Liver (tissue), 9 donors: Measurements from ENCODE around the gene SZT2. TPM values are rescaled to one million over a fixed set of nuclear protein-coding genes. Genes with fewer than 3 reads are reported as not detected.

Experiments
- DNase-seq: peaks from one replicate; pipeline ENCODE4 v3.0.0-alpha.2; 2017; ENCODE audit warnings: low spot score
- H3K27ac ChIP-seq, 2 donors: one replicate each; pipeline ENCODE4 v1.7.0; 2013; ENCODE audit warnings: inconsistent platforms in 2 of 2, low read length in 2 of 2, control low read depth in 1 of 2, low read depth in 1 of 2, mild to moderate bottlenecking in 1 of 2
- H3K27me3 ChIP-seq, 4 donors: one replicate each; pipeline versions ENCODE4 v1.6.1 to v1.7.0; 2013; ENCODE audit warnings: low read length in 3 of 4, inconsistent platforms in 1 of 4, mild to moderate bottlenecking in 1 of 4, moderate library complexity in 1 of 4; ENCODE audit not compliant: control insufficient read depth in 4 of 4, insufficient read depth in 4 of 4
- H3K36me3 ChIP-seq, 4 donors: one replicate each; pipeline versions ENCODE4 v1.6.1 to v1.7.0; 2013; ENCODE audit warnings: low read length in 3 of 4, mild to moderate bottlenecking in 3 of 4, low read depth in 1 of 4, moderate library complexity in 1 of 4; ENCODE audit not compliant: control insufficient read depth in 4 of 4, insufficient read depth in 3 of 4
- H3K4me1 ChIP-seq, 4 donors: one replicate each; pipeline versions ENCODE4 v1.6.1 to v1.7.0; 2013; ENCODE audit warnings: low read length in 3 of 4, mild to moderate bottlenecking in 3 of 4, moderate library complexity in 1 of 4; ENCODE audit not compliant: control insufficient read depth in 4 of 4, insufficient read depth in 4 of 4
- H3K4me3 ChIP-seq, 3 donors: one replicate each; pipeline versions ENCODE4 v1.6.1 to v1.7.0; 2013; ENCODE audit warnings: low read length in 3 of 3, control low read depth in 1 of 3, low read depth in 1 of 3, mild to moderate bottlenecking in 1 of 3
- H3K9ac ChIP-seq, 2 donors: one replicate each; pipeline ENCODE4 v1.7.0; 2013; ENCODE audit warnings: low read length in 2 of 2, mild to moderate bottlenecking in 2 of 2, moderate library complexity in 2 of 2, control low read depth in 1 of 2, low read depth in 1 of 2
- H3K9me3 ChIP-seq, 4 donors: one replicate each; pipeline versions ENCODE4 v1.6.1 to v1.7.0; 2013; ENCODE audit warnings: low read length in 3 of 4; ENCODE audit not compliant: control insufficient read depth in 4 of 4
- CTCF ChIP-seq: fragments of 150-350 bp; IDR thresholded peaks from 2 replicates; pipeline ENCODE4 v1.5.1; 2017; ENCODE audit warnings: improper control_type of control experiment, low read depth, low read length; ENCODE audit not compliant: missing input control
- EGR1 ChIP-seq, 2 donors: IDR thresholded peaks; 2 replicates each; pipeline ENCODE4 v1.6.1; 2016 to 2018; ENCODE audit warnings: antibody characterized with exemption in 2 of 2, low read depth in 2 of 2
- FOXA1 ChIP-seq: IDR thresholded peaks from 2 replicates; pipeline ENCODE4 v1.6.1; 2016; ENCODE audit warnings: antibody characterized with exemption
- FOXA2 ChIP-seq: IDR thresholded peaks from 2 replicates; pipeline ENCODE4 v1.6.1; 2016; ENCODE audit warnings: antibody characterized with exemption
- GABPA ChIP-seq, 2 donors: IDR thresholded peaks in 1 of 2; conservative IDR thresholded peaks in 1 of 2; 2 replicates each; pipeline ENCODE4 v1.6.1; 2016; ENCODE audit warnings: antibody characterized with exemption in 2 of 2, mild to moderate bottlenecking in 1 of 2, moderate library complexity in 1 of 2
- HNF4A ChIP-seq, 2 donors: conservative IDR thresholded peaks; 2 replicates each; pipeline ENCODE4 v1.6.1; 2016; ENCODE audit warnings: antibody characterized with exemption in 2 of 2, mild to moderate bottlenecking in 2 of 2
- HNF4G ChIP-seq: IDR thresholded peaks from 2 replicates; pipeline ENCODE4 v1.6.1; 2016; ENCODE audit warnings: antibody characterized with exemption
- JUND ChIP-seq, 2 donors: IDR thresholded peaks; 2 replicates each; pipeline ENCODE4 v1.6.1; 2016; ENCODE audit warnings: antibody characterized with exemption in 2 of 2
- NR2F2 ChIP-seq: IDR thresholded peaks from 2 replicates; pipeline ENCODE4 v1.6.1; 2016; ENCODE audit warnings: antibody characterized with exemption
- RAD21 ChIP-seq, 2 donors: IDR thresholded peaks; 2 replicates each; pipeline ENCODE4 v1.6.1; 2016; ENCODE audit warnings: antibody characterized with exemption in 2 of 2, mild to moderate bottlenecking in 2 of 2
- RXRA ChIP-seq, 2 donors: IDR thresholded peaks; 2 replicates each; pipeline ENCODE4 v1.6.1; 2017 to 2018; ENCODE audit warnings: antibody characterized with exemption in 2 of 2, mild to moderate bottlenecking in 1 of 2
- SP1 ChIP-seq: IDR thresholded peaks from 2 replicates; pipeline ENCODE4 v1.6.1; 2018; ENCODE audit warnings: antibody characterized with exemption, mild to moderate bottlenecking
- TAF1 ChIP-seq: conservative IDR thresholded peaks from 2 replicates; pipeline ENCODE4 v1.6.1; 2016; ENCODE audit warnings: antibody characterized with exemption, mild to moderate bottlenecking
- YY1 ChIP-seq: IDR thresholded peaks from 2 replicates; pipeline ENCODE4 v1.6.1; 2016; ENCODE audit warnings: antibody characterized with exemption, mild to moderate bottlenecking
- WGBS: extraction: QIAGEN DNeasy Blood & Tissue Kit; methylation state at CpG from one replicate; pipeline ENCODE4 v1.1.7; 2013; 5-methylcytosine and 5-hydroxymethylcytosine counted together
- polyA plus RNA-seq, 2 donors: library from polyadenylated mRNA; stranded (reverse) in 1 of 2; unstranded in 1 of 2; fragments of 200-250 nt in 1 of 2; fragments of >200 nt in 1 of 2; fragmentation: Nextera tagmentation in 1 of 2; extraction: Ambion mirVana in 1 of 2; gene quantifications; one replicate each; pipeline versions ENCODE4 v1.2.1 to v1.2.3, GENCODE V29; 2013 to 2015
- total RNA-seq, 2 donors: library from RNA; depleted of rRNA; stranded (reverse); fragments of >200 nt; gene quantifications; one replicate each; pipeline ENCODE4 v1.2.3, GENCODE V29; 2014
- TF ChIP-seq, protein P1 (sequence below): IDR thresholded peaks from 2 replicates; pipeline ENCODE4 v1.6.1; 2016; ENCODE audit warnings: antibody characterized with exemption, mild to moderate bottlenecking
- TF ChIP-seq, protein P2 (sequence below): IDR thresholded peaks from 2 replicates; pipeline ENCODE4 v1.6.1; 2016; ENCODE audit warnings: antibody characterized with exemption
- TF ChIP-seq, protein P3 (sequence below): IDR thresholded peaks from 2 replicates; pipeline ENCODE4 v1.6.1; 2016; ENCODE audit warnings: antibody characterized with exemption
- TF ChIP-seq, protein P4 (sequence below): IDR thresholded peaks from 2 replicates; pipeline ENCODE4 v1.6.1; 2016; ENCODE audit warnings: antibody characterized with exemption
- donor health status: healthy.
- donor health status: healthy.
- donor health status: healthy.
- donor health status: healthy.
- donor health status: healthy.

Gene SZT2
- total and polyA plus RNA-seq, 4 donors: 4.8 to 31.0 (median 11.9) TPM

DNA sequence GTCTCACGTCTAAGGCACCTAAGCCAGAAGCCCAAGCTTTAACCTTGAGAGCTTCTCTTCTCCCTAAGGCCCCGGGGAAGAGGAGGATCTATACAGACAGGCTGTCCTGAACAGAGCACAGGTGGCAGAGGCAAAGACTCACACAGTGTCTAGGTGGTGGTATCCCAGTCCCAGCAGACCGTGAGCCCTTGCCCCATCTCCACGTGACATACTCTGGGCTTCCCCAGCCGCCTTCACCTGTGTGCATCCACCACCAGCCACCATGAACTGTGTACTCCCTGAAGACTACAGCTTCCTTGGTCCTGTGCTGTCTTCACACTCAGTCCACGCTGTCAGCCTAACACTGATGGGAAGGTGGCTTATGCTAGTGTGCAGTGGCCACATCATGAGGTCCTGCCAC lies 31.7 kb downstream of the SZT2 start:
- H3K9ac ChIP-seq: no peak overlapping the region
- WGBS: 94% methylated on average over 6 of the region's 6 CpGs
- H3K27me3 ChIP-seq: no peaks in the 10 kb centered on the region
- TF ChIP-seq, protein P1, sequence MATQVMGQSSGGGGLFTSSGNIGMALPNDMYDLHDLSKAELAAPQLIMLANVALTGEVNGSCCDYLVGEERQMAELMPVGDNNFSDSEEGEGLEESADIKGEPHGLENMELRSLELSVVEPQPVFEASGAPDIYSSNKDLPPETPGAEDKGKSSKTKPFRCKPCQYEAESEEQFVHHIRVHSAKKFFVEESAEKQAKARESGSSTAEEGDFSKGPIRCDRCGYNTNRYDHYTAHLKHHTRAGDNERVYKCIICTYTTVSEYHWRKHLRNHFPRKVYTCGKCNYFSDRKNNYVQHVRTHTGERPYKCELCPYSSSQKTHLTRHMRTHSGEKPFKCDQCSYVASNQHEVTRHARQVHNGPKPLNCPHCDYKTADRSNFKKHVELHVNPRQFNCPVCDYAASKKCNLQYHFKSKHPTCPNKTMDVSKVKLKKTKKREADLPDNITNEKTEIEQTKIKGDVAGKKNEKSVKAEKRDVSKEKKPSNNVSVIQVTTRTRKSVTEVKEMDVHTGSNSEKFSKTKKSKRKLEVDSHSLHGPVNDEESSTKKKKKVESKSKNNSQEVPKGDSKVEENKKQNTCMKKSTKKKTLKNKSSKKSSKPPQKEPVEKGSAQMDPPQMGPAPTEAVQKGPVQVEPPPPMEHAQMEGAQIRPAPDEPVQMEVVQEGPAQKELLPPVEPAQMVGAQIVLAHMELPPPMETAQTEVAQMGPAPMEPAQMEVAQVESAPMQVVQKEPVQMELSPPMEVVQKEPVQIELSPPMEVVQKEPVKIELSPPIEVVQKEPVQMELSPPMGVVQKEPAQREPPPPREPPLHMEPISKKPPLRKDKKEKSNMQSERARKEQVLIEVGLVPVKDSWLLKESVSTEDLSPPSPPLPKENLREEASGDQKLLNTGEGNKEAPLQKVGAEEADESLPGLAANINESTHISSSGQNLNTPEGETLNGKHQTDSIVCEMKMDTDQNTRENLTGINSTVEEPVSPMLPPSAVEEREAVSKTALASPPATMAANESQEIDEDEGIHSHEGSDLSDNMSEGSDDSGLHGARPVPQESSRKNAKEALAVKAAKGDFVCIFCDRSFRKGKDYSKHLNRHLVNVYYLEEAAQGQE: no peak
- TF ChIP-seq RAD21 (IDR thresholded peaks at IDR 0.05): no peak
- TF ChIP-seq RXRA (IDR thresholded peaks at IDR 0.05): no peak
- no peak for TF ChIP-seq JUND (IDR thresholded peaks at IDR 0.05)
- TF ChIP-seq, protein P2, sequence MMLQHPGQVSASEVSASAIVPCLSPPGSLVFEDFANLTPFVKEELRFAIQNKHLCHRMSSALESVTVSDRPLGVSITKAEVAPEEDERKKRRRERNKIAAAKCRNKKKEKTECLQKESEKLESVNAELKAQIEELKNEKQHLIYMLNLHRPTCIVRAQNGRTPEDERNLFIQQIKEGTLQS: no peak
- no peak for TF ChIP-seq YY1
- TF ChIP-seq EGR1 (IDR thresholded peaks at IDR 0.05; ENCODE audit: low read depth in 2 of 2): no peak
- TF ChIP-seq NR2F2: no peak
- TF ChIP-seq CTCF: no peak
- TF ChIP-seq, protein P3, sequence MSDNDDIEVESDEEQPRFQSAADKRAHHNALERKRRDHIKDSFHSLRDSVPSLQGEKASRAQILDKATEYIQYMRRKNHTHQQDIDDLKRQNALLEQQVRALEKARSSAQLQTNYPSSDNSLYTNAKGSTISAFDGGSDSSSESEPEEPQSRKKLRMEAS: no peak
- TF ChIP-seq, protein P4, sequence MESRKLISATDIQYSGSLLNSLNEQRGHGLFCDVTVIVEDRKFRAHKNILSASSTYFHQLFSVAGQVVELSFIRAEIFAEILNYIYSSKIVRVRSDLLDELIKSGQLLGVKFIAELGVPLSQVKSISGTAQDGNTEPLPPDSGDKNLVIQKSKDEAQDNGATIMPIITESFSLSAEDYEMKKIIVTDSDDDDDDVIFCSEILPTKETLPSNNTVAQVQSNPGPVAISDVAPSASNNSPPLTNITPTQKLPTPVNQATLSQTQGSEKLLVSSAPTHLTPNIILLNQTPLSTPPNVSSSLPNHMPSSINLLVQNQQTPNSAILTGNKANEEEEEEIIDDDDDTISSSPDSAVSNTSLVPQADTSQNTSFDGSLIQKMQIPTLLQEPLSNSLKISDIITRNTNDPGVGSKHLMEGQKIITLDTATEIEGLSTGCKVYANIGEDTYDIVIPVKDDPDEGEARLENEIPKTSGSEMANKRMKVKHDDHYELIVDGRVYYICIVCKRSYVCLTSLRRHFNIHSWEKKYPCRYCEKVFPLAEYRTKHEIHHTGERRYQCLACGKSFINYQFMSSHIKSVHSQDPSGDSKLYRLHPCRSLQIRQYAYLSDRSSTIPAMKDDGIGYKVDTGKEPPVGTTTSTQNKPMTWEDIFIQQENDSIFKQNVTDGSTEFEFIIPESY: no peak
- TF ChIP-seq FOXA2: no peak
- no peak for TF ChIP-seq FOXA1
- TF ChIP-seq TAF1: no peak
- no peak for TF ChIP-seq HNF4G
- TF ChIP-seq HNF4A (conservative IDR thresholded peaks at IDR 0.05): no peak
- no peak for TF ChIP-seq GABPA (IDR thresholded peaks at IDR 0.05 in 1 of 2, conservative IDR thresholded peaks at IDR 0.05 in 1 of 2)
- TF ChIP-seq SP1: no peak
- H3K27ac ChIP-seq: no peak overlapping the region
- H3K36me3 ChIP-seq: peaks cover 22 to 76% (median 63%) of the 10 kb centered on the region in 4 donors
- no peak overlapping the region for H3K4me3 ChIP-seq
- H3K9me3 ChIP-seq: no peaks in the 10 kb centered on the region
- no peak for DNase-seq
- no peaks in the 10 kb centered on the region for H3K4me1 ChIP-seq
